ENCODE data around the gene ALDH1A2. TPM values are rescaled to one million over a fixed set of nuclear protein-coding genes. Genes with fewer than 3 reads are reported as not detected.

The ALDH1A2 gene
- polyA plus RNA-seq, 1 donor from 2014 or later = 0.24 TPM

DNA sequence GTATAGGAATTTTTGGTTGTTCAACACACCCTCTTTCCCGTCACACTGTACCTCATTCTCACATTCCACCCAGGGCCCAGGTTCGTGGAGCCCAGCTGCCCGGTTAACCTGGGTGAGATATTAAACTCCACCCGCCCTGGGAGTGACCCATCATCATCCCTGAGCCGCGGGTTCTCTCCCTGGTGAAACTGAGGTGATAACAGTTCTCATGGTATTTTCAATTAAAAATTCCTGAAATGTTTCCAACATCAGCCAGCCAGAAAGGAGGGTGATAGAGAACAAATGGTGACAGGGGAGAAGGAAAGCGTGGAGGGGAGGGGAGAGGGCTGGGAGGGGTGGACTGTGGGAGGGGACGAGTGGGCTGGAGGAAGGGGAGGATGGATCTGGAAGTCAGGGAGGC, 148.8 kb downstream of the ALDH1A2 start:
- no peak overlapping the region for H3K27ac ChIP-seq (ENCODE audit: low read length)
- H3F3A ChIP-seq (ENCODE audit: insufficient read depth, low read length, poor library complexity, severe bottlenecking) = no peaks in the 10 kb centered on the region
- H3K9me3 ChIP-seq (ENCODE audit: low read length) = no peaks in the 10 kb centered on the region
- H2AFZ ChIP-seq (ENCODE audit: low read depth, low read length) = no peak overlapping the region
- H3K9ac ChIP-seq (ENCODE audit: low read length) = no peak overlapping the region
- no peaks in the 10 kb centered on the region for H3K27me3 ChIP-seq (ENCODE audit: insufficient read depth, low read depth, low read length)
- H3K79me2 ChIP-seq (replicated peaks; ENCODE audit: insufficient read depth, low read length) = no peaks in the 10 kb centered on the region
- no peak for TF ChIP-seq POLR2AphosphoS5 (IDR thresholded peaks at IDR 0.05)
- TF ChIP-seq SMC3 (conservative IDR thresholded peaks at IDR 0.05; ENCODE audit: poor library complexity) = no peak
- no peak for TF ChIP-seq EP300 (conservative IDR thresholded peaks at IDR 0.05; ENCODE audit: poor library complexity, severe bottlenecking)
- no peak for TF ChIP-seq MXI1 (conservative IDR thresholded peaks at IDR 0.05; ENCODE audit: poor library complexity, severe bottlenecking)
- TF ChIP-seq TAF1 (IDR thresholded peaks at IDR 0.05; ENCODE audit: low read depth) = no peak
- no peak for TF ChIP-seq EZH2 (IDR thresholded peaks at IDR 0.05; ENCODE audit: borderline replicate concordance, insufficient read depth, low read length, poor library complexity, severe bottlenecking)
- no peak for TF ChIP-seq RAD21 (conservative IDR thresholded peaks at IDR 0.05)
- TF ChIP-seq REST (IDR thresholded peaks at IDR 0.05; ENCODE audit: borderline replicate concordance) = no peak
- TF ChIP-seq, protein P1, sequence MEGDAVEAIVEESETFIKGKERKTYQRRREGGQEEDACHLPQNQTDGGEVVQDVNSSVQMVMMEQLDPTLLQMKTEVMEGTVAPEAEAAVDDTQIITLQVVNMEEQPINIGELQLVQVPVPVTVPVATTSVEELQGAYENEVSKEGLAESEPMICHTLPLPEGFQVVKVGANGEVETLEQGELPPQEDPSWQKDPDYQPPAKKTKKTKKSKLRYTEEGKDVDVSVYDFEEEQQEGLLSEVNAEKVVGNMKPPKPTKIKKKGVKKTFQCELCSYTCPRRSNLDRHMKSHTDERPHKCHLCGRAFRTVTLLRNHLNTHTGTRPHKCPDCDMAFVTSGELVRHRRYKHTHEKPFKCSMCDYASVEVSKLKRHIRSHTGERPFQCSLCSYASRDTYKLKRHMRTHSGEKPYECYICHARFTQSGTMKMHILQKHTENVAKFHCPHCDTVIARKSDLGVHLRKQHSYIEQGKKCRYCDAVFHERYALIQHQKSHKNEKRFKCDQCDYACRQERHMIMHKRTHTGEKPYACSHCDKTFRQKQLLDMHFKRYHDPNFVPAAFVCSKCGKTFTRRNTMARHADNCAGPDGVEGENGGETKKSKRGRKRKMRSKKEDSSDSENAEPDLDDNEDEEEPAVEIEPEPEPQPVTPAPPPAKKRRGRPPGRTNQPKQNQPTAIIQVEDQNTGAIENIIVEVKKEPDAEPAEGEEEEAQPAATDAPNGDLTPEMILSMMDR (IDR thresholded peaks at IDR 0.05; ENCODE audit: poor library complexity, severe bottlenecking) = no peak
- no peak overlapping the region for H3K4me3 ChIP-seq (ENCODE audit: low read length)
- H3K36me3 ChIP-seq (ENCODE audit: insufficient read depth, low read length) = no peaks in the 10 kb centered on the region
- no peaks in the 10 kb centered on the region for H3K9me2 ChIP-seq (ENCODE audit: insufficient read depth, low read length)
- H3K4me2 ChIP-seq (ENCODE audit: low read length) = no peak overlapping the region
- H4K20me1 ChIP-seq (ENCODE audit: insufficient read depth) = no peaks in the 10 kb centered on the region

DNA sequence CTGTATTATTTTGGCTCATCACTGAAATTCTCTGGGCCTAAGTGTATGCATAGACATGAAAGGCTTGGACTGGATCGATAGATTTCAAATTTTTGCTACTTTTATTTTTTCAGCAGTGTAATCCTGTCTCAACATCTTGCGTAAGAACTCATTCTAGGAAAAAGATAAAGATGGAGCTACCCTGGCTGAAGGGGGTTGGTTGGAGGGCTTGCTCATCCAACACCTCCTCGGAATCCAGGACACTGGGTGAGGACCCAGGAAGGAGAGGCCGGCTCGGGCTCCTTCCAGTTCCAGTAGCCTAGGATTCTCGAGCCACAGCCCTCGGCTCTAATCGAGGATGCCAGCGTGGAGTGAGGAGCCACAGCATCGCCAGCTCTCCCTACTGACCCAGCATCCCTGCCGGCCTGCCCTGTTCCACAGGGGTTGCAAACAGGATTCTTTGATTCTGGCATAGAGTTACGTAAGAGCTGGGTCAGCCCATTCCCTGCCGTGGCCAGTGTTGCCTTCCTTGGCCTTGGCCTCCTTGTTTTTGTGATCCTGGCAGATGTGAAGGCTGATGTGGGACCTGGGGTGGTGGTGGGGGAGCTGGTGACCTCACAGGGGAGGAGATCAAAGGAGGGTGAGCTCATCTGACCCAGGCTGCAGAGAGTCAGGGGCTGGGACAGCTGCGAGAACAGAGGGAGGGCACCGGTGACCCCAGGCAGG, 149.5 kb downstream of the ALDH1A2 start:
- Histone ChIP-seq H3F3A (ENCODE audit: insufficient read depth, low read length, poor library complexity, severe bottlenecking) (no peaks in the 10 kb centered on the region), H2AFZ (ENCODE audit: low read depth, low read length) (no peak overlapping the region), H3K36me3 (ENCODE audit: insufficient read depth, low read length) (no peaks in the 10 kb centered on the region), H4K20me1 (ENCODE audit: insufficient read depth) (no peaks in the 10 kb centered on the region), H3K27me3 (ENCODE audit: insufficient read depth, low read depth, low read length) (no peaks in the 10 kb centered on the region), H3K27ac (ENCODE audit: low read length) (no peak overlapping the region), H3K4me2 (ENCODE audit: low read length) (no peak overlapping the region), H3K9ac (ENCODE audit: low read length) (no peak overlapping the region), H3K9me2 (ENCODE audit: insufficient read depth, low read length) (no peaks in the 10 kb centered on the region), H3K4me3 (ENCODE audit: low read length) (no peak overlapping the region), H3K9me3 (ENCODE audit: low read length) (no peaks in the 10 kb centered on the region), H3K79me2 (replicated peaks; ENCODE audit: insufficient read depth, low read length) (no peaks in the 10 kb centered on the region)
- TF ChIP-seq RAD21 (conservative IDR thresholded peaks at IDR 0.05) = no peak
- TF ChIP-seq EZH2 (IDR thresholded peaks at IDR 0.05; ENCODE audit: borderline replicate concordance, insufficient read depth, low read length, poor library complexity, severe bottlenecking) = no peak
- TF ChIP-seq EP300 (conservative IDR thresholded peaks at IDR 0.05; ENCODE audit: poor library complexity, severe bottlenecking) = no peak
- no peak for TF ChIP-seq POLR2AphosphoS5 (IDR thresholded peaks at IDR 0.05)
- no peak for TF ChIP-seq MXI1 (conservative IDR thresholded peaks at IDR 0.05; ENCODE audit: poor library complexity, severe bottlenecking)
- TF ChIP-seq TAF1 (IDR thresholded peaks at IDR 0.05; ENCODE audit: low read depth) = no peak
- TF ChIP-seq, protein P1 (IDR thresholded peaks at IDR 0.05; ENCODE audit: poor library complexity, severe bottlenecking) = no peak
- TF ChIP-seq REST (IDR thresholded peaks at IDR 0.05; ENCODE audit: borderline replicate concordance) = no peak
- TF ChIP-seq SMC3 (conservative IDR thresholded peaks at IDR 0.05; ENCODE audit: poor library complexity) = no peak

Data from neural cell (in vitro differentiated cells).